Measurements from ENCODE around the gene PRKAB1. TPM values are rescaled to one million over a fixed set of nuclear protein-coding genes. Genes with fewer than 3 reads are reported as not detected.

The PRKAB1 gene
- total and polyA plus RNA-seq, 9 of the 15 experiments (the other 6 are each of a cell fraction or from before 2014, with no cell fraction given), result 32.6 to 94.2 (median 63.8) TPM

DNA sequence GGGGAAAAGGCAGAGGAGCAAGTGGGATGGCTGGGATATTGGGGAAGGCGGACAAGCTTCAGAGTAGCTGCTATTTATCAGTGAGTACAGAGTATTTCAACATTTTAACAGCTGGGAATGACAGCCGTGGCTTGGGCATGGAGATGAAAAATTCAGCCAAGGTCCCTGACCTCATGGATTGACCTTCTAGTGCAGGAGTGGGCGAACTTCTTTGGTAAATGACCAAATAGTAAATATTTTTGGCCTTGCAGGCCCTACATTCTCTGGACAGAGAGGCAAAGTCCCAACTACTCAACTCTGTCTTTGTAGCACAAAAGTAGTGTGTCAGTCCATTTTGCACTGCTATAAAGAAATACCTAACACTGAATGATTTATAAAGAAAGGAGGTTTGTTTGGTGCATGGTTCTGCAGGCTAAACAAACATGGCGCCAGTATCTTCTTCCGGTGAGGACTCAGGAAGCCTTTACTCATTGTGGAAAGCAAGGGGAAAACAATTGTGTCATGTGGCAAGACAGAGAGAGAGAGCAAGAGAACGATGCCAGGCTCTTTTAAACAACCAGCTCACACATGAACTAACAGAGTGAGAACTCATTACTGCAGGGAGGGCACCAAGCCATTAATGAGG is 40.8 kb upstream of the PRKAB1 start:
- ChIA-PET CTCF (ENCODE audit: low intra/inter-chr PET ratio) (no interaction called here), POLR2A (no interaction called here)
- Histone ChIP-seq H3K27me3 (ENCODE audit: control insufficient read depth in 2 of 2, insufficient read depth in 2 of 2, low read length in 2 of 2) (peaks cover 0 to 4% of the 10 kb centered on the region in 2 experiments; a peak in 3 of 5 replicates), H3K36me3 (ENCODE audit: control insufficient read depth, insufficient read depth, low read length) (no peaks in the 10 kb centered on the region), H3K4me2 (ENCODE audit: insufficient read depth, low read length) (no peak overlapping the region), H3K4me3 (no peak overlapping the region), H3K79me2 (ENCODE audit: control insufficient read depth, insufficient read depth, low read length) (no peaks in the 10 kb centered on the region), H3K9me1 (ENCODE audit: control insufficient read depth, insufficient read depth, low read length) (no peaks in the 10 kb centered on the region), H3K9ac (ENCODE audit: insufficient read depth in 1 of 2, low read depth in 2 of 2, low read length in 2 of 2) (no peak overlapping the region), H3K9me3 (replicated peaks; ENCODE audit: control insufficient read depth, insufficient read depth, low read depth, low read length) (no peaks in the 10 kb centered on the region), H3K4me1 (replicated peaks in 1 of 2; ENCODE audit: control insufficient read depth in 2 of 2, insufficient read depth in 2 of 2, low read length in 2 of 2) (peaks cover 0 to 14% of the 10 kb centered on the region in 2 experiments; a peak in 2 of 5 replicates), H2AFZ (ENCODE audit: low read depth, low read length) (peak overlapping the region; percentile 34; the same call in 1 of the 2 replicates), H3K27ac (ENCODE audit: extremely low read depth, low read depth, low read length) (no peak overlapping the region), H4K20me1 (replicated peaks; ENCODE audit: control insufficient read depth, insufficient read depth, low read length) (no peaks in the 10 kb centered on the region)
- WGBS (ENCODE audit: insufficient coverage, low coverage, missing lambda C conversion rate), result 9% methylated on average over 6 of the region's 6 CpGs
- no TSS peak for BruUV-seq (replicated peaks)
- ATAC-seq (no peak), FAIRE-seq (no peak), DNase-seq (ENCODE audit: extremely low read depth in 1 of 4, low spot score in 3 of 4) (no peak)
- TF ChIP-seq ZNF224 (CRISPR knock-in tag; IDR thresholded peaks at IDR 0.05) (no peak), POLR2AphosphoS2 (IDR thresholded peaks at IDR 0.05; ENCODE audit: low read length) (no peak), SRSF3 (IDR thresholded peaks at IDR 0.05; ENCODE audit: insufficient read depth, low read length) (no peak), ZNF124 (CRISPR knock-in tag; IDR thresholded peaks at IDR 0.05) (no peak), PRPF4 (IDR thresholded peaks at IDR 0.05; ENCODE audit: insufficient read depth, low read depth, low read length, poor library complexity, severe bottlenecking) (no peak), ZC3H11A (IDR thresholded peaks at IDR 0.05; ENCODE audit: low read depth, low read length) (no peak)
- TF ChIP-seq, protein P1, sequence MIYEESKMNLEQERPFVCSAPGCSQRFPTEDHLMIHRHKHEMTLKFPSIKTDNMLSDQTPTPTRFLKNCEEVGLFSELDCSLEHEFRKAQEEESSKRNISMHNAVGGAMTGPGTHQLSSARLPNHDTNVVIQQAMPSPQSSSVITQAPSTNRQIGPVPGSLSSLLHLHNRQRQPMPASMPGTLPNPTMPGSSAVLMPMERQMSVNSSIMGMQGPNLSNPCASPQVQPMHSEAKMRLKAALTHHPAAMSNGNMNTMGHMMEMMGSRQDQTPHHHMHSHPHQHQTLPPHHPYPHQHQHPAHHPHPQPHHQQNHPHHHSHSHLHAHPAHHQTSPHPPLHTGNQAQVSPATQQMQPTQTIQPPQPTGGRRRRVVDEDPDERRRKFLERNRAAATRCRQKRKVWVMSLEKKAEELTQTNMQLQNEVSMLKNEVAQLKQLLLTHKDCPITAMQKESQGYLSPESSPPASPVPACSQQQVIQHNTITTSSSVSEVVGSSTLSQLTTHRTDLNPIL (CRISPR knock-in tag; IDR thresholded peaks at IDR 0.05), result no peak
- intact Hi-C loops (cut with micrococcal nuclease), result no loop called here
- in situ Hi-C loops (cut with MboI), result no loop called here

All from K562 (cell line).